HG03575 (cell line): ENCODE measurements around the gene KCNG3.
"Not testable (repeated sequence)": the region's sequence is repeated elsewhere in the genome, so short reads cannot be mapped to it uniquely, and the experiment has no call there.

Experiments
- ATAC-seq: cut with Tn5 transposase; IDR thresholded peaks from one replicate; pipeline ENCODE4 v1.9.1; 2021; ENCODE audit not compliant: unreplicated experiment, insufficient number of reproducible peaks, low FRiP score; ENCODE audit errors: extremely low read depth

KCNG3 gene

GRCh38 chr2:42443718-42444399 lies 49.9 kb downstream of the KCNG3 start:
- no peak for ATAC-seq

GRCh38 chr2:42442774-42443173 lies 51.0 kb downstream of the KCNG3 start:
- no peak for ATAC-seq

GRCh38 chr2:42438685-42439084 lies 55.1 kb downstream of the KCNG3 start:
- ATAC-seq, result no peak

GRCh38 chr2:42436370-42436769 lies 57.4 kb downstream of the KCNG3 start:
- ATAC-seq, result no peak

- ATAC-seq, result no peak
Observed at GRCh38 chr2:42435628-42436027, 58.2 kb downstream of the KCNG3 start.

- ATAC-seq, result no peak
Observed at GRCh38 chr2:42430188-42430587, 63.6 kb downstream of the KCNG3 start.

GRCh38 chr2:42429352-42429751 lies 64.4 kb downstream of the KCNG3 start:
- no peak for ATAC-seq

- no peak for ATAC-seq
Observed at GRCh38 chr2:42425697-42426096, 68.1 kb downstream of the KCNG3 start.

GRCh38 chr2:42424033-42424432 lies 69.7 kb downstream of the KCNG3 start:
- no peak for ATAC-seq

- no peak for ATAC-seq
Observed at GRCh38 chr2:42421601-42422239, 72.1 kb downstream of the KCNG3 start.

- no peak for ATAC-seq
Observed at GRCh38 chr2:42421157-42421485, 72.7 kb downstream of the KCNG3 start.

- no peak for ATAC-seq
Observed at GRCh38 chr2:42414648-42415047, 79.1 kb downstream of the KCNG3 start.

GRCh38 chr2:42414158-42414557 lies 79.6 kb downstream of the KCNG3 start:
- no peak for ATAC-seq

GRCh38 chr2:42410742-42411514 lies 82.9 kb downstream of the KCNG3 start:
- no peak for ATAC-seq

- ATAC-seq, result no peak
Observed at GRCh38 chr2:42408009-42408408, 85.8 kb downstream of the KCNG3 start.

GRCh38 chr2:42407476-42407875 lies 86.3 kb downstream of the KCNG3 start:
- no peak for ATAC-seq

GRCh38 chr2:42404676-42405075 lies 89.1 kb downstream of the KCNG3 start:
- ATAC-seq, result no peak

GRCh38 chr2:42401773-42402172 lies 92.0 kb downstream of the KCNG3 start:
- no peak for ATAC-seq

- not testable (repeated sequence) for ATAC-seq
Observed at GRCh38 chr2:42398052-42398451, 95.7 kb downstream of the KCNG3 start.

- not testable (repeated sequence) for ATAC-seq
Observed at GRCh38 chr2:42393320-42393719, 100.5 kb downstream of the KCNG3 start.
